Adipocyte (in vitro differentiated cells): Measurements from ENCODE around the gene ADAM23.
A peak's percentile ranks its signal among the peaks of the same experiment; 100 is the strongest.

Source experiments
- DNase-seq: peaks from one replicate; pipeline ENCODE4 v3.0.0-alpha.2; 2015; ENCODE audit warnings: low read depth
- H3K27me3 ChIP-seq: replicated peaks from 2 replicates; pipeline ENCODE4 v1.7.0; 2013; ENCODE audit warnings: mild to moderate bottlenecking, low read length, moderate library complexity; ENCODE audit not compliant: control insufficient read depth, insufficient read depth
- H3K36me3 ChIP-seq: 2 replicates; pipeline ENCODE4 v1.7.0; 2013; ENCODE audit warnings: low read length, mild to moderate bottlenecking, moderate library complexity; ENCODE audit not compliant: control insufficient read depth, insufficient read depth, severe bottlenecking
- H3K4me1 ChIP-seq: 2 replicates; pipeline ENCODE4 v1.7.0; 2013; ENCODE audit warnings: mild to moderate bottlenecking, low read length, moderate library complexity; ENCODE audit not compliant: control insufficient read depth, insufficient read depth
- H3K4me3 ChIP-seq: 2 replicates; pipeline ENCODE4 v1.7.0; 2013; ENCODE audit warnings: mild to moderate bottlenecking, low read length, moderate library complexity
- H3K9ac ChIP-seq: 2 replicates; pipeline ENCODE4 v1.7.0; 2013; ENCODE audit warnings: mild to moderate bottlenecking, low read length, moderate library complexity
- H3K9me3 ChIP-seq: 2 replicates; pipeline ENCODE4 v1.7.0; 2013; ENCODE audit warnings: mild to moderate bottlenecking, low read length, moderate library complexity; ENCODE audit not compliant: control insufficient read depth

The ADAM23 gene

DNA sequence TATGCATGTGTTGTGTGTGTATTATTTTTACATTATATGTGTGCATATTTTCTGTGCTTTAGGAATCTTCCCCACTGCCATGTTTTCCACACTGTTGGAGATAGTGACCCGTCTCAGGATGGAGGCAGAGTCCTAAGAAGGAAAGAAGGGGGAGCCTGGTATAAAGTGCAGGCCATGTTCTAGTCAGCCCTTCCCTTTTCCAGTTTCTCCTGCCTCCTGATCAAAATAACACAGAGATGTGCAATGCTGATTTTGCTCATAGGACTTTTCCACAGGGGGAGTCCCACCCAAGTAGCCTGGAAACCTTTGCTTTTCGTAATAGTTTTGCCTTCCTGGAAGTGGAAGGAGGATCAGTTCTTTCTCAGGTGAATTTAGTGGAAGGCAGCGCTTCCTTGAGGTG, 126.1 kb downstream of the ADAM23 start:
- no peak overlapping the region for H3K4me3 ChIP-seq

DNA sequence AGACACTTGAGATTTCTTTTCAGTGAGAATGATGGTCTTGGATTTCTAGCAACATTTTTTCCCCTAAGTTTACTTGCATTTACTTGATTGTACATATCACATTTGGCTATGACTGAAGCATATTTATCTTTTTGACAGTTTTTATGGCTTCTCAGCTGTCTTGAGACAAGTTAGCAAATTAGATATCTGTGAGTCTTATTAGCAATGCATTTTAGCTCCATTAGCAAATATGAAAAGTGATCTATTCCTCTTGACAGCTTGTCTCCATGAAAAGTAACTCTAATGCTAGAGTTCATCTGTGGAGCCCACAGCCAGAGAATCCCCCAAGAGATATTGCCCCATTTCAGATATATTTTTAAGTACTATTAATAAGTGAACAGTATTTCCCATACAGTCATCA, 126.9 kb downstream of the ADAM23 start:
- H3K9ac ChIP-seq = no peak overlapping the region
- no peaks in the 10 kb centered on the region for H3K9me3 ChIP-seq
- H3K4me3 ChIP-seq = no peak overlapping the region
- no peaks in the 10 kb centered on the region for H3K4me1 ChIP-seq
- no peaks in the 10 kb centered on the region for H3K36me3 ChIP-seq
- H3K27me3 ChIP-seq = no peaks in the 10 kb centered on the region
- no peak for DNase-seq

More for the DNA sequence above, 126.1 kb downstream of the ADAM23 start:
- Histone ChIP-seq H3K9me3 (no peaks in the 10 kb centered on the region), H3K27me3 (no peaks in the 10 kb centered on the region), H3K9ac (no peak overlapping the region), H3K4me1 (no peaks in the 10 kb centered on the region), H3K36me3 (no peaks in the 10 kb centered on the region)
- no peak for DNase-seq

DNA sequence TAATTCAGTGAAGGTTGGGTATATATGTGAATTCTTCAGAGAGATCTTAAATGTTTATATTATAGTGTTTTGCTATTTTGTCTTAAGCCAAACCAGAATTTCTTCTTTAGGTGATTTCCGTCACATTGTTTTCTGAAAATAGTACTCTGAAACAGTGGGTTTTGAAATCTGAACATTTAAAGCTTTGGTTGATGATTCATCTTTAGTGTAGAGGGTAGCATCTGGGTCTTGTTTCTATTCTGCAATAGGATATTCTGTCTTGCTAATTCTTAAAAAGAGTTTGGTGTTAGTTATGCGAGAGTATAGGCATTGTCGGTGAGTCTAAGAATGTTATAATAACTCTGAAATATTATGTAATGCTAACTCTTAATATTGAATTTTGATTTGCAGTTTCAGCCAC, 129.4 kb downstream of the ADAM23 start:
- no peaks in the 10 kb centered on the region for H3K9me3 ChIP-seq
- H3K9ac ChIP-seq = no peak overlapping the region
- H3K27me3 ChIP-seq = no peaks in the 10 kb centered on the region
- no peaks in the 10 kb centered on the region for H3K4me1 ChIP-seq
- H3K36me3 ChIP-seq = no peaks in the 10 kb centered on the region
- H3K4me3 ChIP-seq = no peak overlapping the region
- DNase-seq = peak; percentile 35

DNA sequence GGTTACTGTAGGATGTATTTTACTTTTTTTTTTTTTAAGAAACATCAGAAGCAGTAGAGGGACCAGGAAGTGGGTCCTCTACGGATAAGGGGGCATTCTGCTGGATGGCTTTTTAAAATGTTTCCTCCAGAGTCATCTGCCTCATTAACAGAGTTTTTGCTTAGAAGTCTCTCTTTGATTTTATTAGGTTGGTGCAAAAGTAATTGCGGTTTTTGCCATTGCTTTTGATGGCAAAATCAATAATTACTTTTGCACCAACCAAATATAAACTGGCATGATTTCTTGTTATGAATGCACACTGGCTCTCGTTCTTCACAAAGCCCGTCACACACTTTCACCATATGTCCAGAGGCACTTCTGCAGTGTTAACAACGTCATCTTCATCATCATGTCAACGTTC, 130.5 kb downstream of the ADAM23 start:
- H3K9ac ChIP-seq = no peak overlapping the region
- H3K27me3 ChIP-seq = no peaks in the 10 kb centered on the region
- H3K36me3 ChIP-seq = no peaks in the 10 kb centered on the region
- H3K4me1 ChIP-seq = no peaks in the 10 kb centered on the region
- H3K9me3 ChIP-seq = no peaks in the 10 kb centered on the region
- H3K4me3 ChIP-seq = no peak overlapping the region
- DNase-seq = no peak

DNA sequence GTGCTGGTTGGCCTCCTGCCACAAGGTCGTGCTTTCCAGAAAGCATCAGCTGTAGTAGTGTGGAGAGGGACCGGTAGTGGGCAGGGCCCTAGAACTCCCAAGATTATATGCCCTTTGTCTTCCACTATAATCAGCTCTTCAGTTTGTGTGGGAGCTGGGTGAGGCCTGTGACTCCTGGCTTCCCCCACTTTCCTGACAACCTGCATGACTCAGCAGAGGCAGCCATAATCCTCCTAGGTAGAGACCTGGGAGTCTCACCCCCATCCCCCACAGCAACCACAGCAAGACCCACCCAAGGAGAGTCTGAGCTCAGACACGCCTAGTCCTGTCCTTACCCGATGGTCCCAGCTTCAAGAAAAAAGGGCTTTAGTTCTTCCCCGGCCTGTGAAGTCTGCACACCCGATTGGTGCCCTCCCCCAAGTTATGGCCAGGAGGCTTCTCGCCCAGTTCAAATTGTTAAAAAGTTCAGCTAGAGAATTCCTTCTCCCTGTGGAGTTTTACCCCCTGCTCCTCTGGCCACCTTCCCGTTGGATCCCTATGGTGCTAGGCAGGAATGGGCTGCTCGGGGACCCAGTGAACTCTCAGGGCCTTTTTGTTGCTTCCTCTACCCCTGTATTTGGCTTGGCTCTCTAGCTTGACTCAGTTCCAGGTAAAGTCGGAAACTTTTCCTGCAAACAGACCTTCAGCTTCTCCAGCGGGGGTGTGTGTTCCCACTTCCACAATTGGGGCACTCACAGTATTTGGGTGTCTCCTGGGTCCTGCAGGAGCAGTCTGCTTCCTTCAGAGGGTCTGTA, 141.2 kb downstream of the ADAM23 start:
- Histone ChIP-seq H3K27me3 (no peaks in the 10 kb centered on the region), H3K4me3 (no peak overlapping the region), H3K9ac (no peak overlapping the region), H3K36me3 (no peaks in the 10 kb centered on the region), H3K4me1 (no peaks in the 10 kb centered on the region), H3K9me3 (no peaks in the 10 kb centered on the region)
- no peak for DNase-seq

DNA sequence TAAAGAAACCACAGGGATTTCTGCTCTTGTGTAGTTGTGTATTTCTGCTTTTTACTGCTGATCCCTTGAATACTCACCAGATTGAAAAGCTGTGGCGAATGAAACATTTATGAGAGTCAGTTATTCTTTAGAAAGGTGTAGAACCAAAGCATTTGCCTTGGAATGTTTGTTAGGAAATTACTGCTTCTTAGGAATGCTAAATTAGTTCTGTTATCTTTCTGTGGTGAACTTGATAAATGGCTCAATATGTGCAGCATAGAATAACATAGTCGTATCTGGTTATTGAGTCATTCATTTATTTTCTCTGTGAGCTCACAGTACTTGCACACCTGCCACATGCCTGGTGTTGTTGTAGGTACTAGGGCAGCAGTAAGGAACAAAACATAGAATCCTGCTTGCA, 142.0 kb downstream of the ADAM23 start:
- H3K4me3 ChIP-seq = no peak overlapping the region
- H3K9ac ChIP-seq = no peak overlapping the region
- H3K4me1 ChIP-seq = no peaks in the 10 kb centered on the region
- H3K36me3 ChIP-seq = no peaks in the 10 kb centered on the region
- H3K9me3 ChIP-seq = no peaks in the 10 kb centered on the region
- H3K27me3 ChIP-seq = no peaks in the 10 kb centered on the region
- DNase-seq = no peak

DNA sequence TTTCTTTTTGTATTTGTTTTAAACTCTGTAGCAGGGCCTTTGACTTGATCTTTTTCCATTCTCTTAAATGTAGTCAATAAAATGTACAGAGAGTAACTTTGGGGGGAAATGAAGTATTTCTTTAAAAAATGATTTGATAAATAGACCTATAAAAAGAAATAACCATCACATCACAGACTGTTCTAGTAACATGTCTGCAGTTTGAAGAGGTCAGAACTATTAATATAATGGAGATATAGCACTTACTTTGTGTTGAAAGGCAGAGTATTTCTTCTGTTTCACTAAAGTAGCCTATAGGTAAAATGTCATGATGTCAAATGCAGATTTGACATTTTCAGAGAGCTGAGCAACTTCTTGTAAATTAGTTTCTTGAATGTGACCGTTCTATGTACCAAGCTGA, 143.3 kb downstream of the ADAM23 start:
- H3K9me3 ChIP-seq = no peaks in the 10 kb centered on the region
- no peak for DNase-seq
- no peak overlapping the region for H3K9ac ChIP-seq

DNA sequence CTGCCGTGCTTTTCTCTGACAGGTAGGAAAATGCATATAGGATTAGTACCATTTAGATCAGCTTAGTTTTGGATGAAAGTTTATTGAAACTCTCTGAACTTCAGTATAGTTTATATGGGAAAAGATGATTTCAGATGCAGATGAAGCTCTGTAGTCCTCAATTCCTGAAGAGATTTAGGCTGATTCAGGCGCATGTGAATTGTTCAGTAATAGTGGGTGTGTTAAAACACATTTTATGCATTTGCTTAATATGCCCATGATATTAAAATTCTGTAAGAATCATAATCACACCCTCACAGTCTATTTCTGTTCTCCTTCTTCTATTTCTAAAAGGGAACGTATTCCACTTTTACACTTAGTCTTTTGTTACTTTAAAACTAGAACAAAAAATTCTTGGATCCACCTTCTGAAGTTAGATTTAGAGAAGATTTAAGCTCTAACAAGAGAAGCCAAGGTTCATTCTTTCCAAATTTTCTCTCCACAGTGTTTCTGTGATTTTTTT, 154.4 kb downstream of the ADAM23 start:
- DNase-seq = no peak
- no peak overlapping the region for H3K9ac ChIP-seq
- H3K9me3 ChIP-seq = no peaks in the 10 kb centered on the region
- H3K4me3 ChIP-seq = no peak overlapping the region
- H3K36me3 ChIP-seq = no peaks in the 10 kb centered on the region
- H3K27me3 ChIP-seq = no peaks in the 10 kb centered on the region
- no peaks in the 10 kb centered on the region for H3K4me1 ChIP-seq

More for the DNA sequence above, 143.3 kb downstream of the ADAM23 start:
- H3K4me3 ChIP-seq = no peak overlapping the region
- H3K4me1 ChIP-seq = no peaks in the 10 kb centered on the region
- H3K27me3 ChIP-seq = no peaks in the 10 kb centered on the region
- H3K36me3 ChIP-seq = no peaks in the 10 kb centered on the region

DNA sequence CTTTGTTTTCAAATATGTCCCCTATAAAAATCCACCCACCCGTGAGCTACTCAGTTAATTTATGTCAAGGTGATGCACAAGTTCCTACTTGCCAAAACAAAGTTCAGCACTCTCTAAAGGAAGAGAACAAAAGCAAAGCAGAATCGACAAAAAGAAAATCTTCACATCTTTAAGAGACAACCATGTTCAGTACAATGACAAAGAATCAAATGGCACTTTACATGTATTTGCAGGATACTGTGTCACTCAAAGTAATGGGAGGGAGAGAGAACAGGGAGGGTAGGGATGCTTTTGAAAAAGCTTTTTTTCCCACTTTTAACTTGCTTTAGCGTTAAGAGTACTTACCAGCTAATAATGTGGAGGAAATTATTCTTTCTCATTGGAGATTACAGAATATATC, 159.9 kb downstream of the ADAM23 start:
- Histone ChIP-seq H3K36me3 (no peaks in the 10 kb centered on the region), H3K9me3 (no peaks in the 10 kb centered on the region), H3K27me3 (no peaks in the 10 kb centered on the region), H3K9ac (no peak overlapping the region), H3K4me3 (no peak overlapping the region), H3K4me1 (no peaks in the 10 kb centered on the region)
- no peak for DNase-seq

DNA sequence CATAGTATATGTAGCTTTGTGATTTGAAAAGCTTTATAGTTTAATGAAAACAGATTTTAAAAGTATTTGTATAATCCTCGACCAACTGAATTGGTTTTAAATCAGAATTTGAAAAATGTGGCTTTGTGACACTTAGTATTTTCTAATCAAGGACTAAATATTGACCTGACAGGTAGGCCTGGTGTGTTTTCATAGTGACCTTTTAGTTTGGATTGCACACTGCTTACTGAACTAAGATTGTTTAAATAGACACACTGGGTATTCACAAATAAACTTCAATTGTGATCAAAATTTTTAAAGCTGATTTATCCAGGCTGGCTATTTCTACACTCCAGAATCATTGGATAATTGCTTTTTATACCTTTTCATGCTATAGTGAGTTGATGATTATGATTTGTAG, 167.1 kb downstream of the ADAM23 start:
- DNase-seq = no peak
- Histone ChIP-seq H3K4me1 (no peaks in the 10 kb centered on the region), H3K36me3 (no peaks in the 10 kb centered on the region), H3K9me3 (no peaks in the 10 kb centered on the region), H3K27me3 (no peaks in the 10 kb centered on the region), H3K9ac (no peak overlapping the region), H3K4me3 (no peak overlapping the region)

DNA sequence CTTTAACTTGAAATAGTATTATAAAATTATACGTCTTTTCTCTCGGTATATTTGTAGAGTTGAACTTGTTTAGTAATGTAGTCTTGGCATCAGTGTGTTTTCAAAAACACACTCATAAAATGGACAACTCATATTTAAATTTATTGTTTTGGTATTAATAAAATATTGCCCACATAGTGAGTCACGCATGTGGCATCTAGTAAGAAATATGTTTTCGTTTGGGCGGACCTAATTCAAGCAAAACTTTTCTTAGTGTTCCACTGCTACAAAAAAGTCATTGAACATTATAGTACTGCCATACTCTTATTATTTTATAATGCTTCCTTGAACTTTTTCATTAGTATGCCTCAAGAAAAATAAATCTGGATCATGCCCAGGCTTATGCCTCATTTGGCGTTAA, 167.9 kb downstream of the ADAM23 start:
- no peak for DNase-seq
- no peak overlapping the region for H3K9ac ChIP-seq
- no peaks in the 10 kb centered on the region for H3K36me3 ChIP-seq

DNA sequence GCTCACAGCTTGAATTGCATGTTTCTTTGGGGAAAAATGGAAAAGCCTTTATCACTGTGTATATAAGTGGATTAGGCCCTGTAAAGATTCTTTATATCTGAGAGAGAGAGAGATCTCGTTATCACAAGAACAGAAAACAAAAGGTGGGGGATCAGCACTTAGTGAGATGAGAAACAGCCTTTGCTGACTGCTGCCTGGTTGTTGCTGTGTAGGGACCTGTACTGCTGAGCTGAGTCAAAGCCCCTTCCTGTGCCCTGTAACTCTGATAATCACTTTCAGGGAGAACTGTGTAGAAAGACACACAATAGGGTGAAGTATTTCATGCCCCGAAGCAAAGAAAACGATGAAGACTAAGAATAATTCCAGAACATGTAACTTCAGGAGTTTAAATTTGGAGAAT, 168.4 kb downstream of the ADAM23 start:
- H3K9me3 ChIP-seq = no peaks in the 10 kb centered on the region
- no peak for DNase-seq
- H3K9ac ChIP-seq = no peak overlapping the region
- H3K36me3 ChIP-seq = no peaks in the 10 kb centered on the region
- H3K27me3 ChIP-seq = no peaks in the 10 kb centered on the region
- H3K4me1 ChIP-seq = no peaks in the 10 kb centered on the region
- H3K4me3 ChIP-seq = no peak overlapping the region

More for the DNA sequence above, 167.9 kb downstream of the ADAM23 start:
- no peaks in the 10 kb centered on the region for H3K4me1 ChIP-seq
- no peaks in the 10 kb centered on the region for H3K27me3 ChIP-seq
- H3K4me3 ChIP-seq = no peak overlapping the region
- no peaks in the 10 kb centered on the region for H3K9me3 ChIP-seq
